Activated naive CD4-positive, alpha-beta T cell treated with anti-CD3 and anti-CD28 coated beads, Interleukin-2, amount 50 U/mL, for 24 hours (primary cell): ENCODE results near the gene ADAMTS8.
A peak's percentile ranks its signal among the peaks of the same experiment; 100 is the strongest.

Experiments
- H3K27ac Mint-ChIP-seq: one replicate; pipeline ENCODE4 v1.8.0; 2021; ENCODE audit warnings: mild to moderate bottlenecking, mixed read lengths
- H3K27me3 Mint-ChIP-seq: one replicate; pipeline ENCODE4 v1.8.0; 2021; ENCODE audit warnings: mixed read lengths
- H3K36me3 Mint-ChIP-seq: one replicate; pipeline ENCODE4 v1.8.0; 2021; ENCODE audit warnings: mixed read lengths
- H3K4me1 Mint-ChIP-seq: one replicate; pipeline ENCODE4 v1.8.0; 2021; ENCODE audit warnings: mixed read lengths
- H3K4me3 Mint-ChIP-seq: one replicate; pipeline ENCODE4 v1.8.0; 2021; ENCODE audit warnings: mild to moderate bottlenecking, mixed read lengths
- H3K9me3 Mint-ChIP-seq: one replicate; pipeline ENCODE4 v1.8.0; 2021; ENCODE audit warnings: mixed read lengths

The ADAMTS8 gene

DNA sequence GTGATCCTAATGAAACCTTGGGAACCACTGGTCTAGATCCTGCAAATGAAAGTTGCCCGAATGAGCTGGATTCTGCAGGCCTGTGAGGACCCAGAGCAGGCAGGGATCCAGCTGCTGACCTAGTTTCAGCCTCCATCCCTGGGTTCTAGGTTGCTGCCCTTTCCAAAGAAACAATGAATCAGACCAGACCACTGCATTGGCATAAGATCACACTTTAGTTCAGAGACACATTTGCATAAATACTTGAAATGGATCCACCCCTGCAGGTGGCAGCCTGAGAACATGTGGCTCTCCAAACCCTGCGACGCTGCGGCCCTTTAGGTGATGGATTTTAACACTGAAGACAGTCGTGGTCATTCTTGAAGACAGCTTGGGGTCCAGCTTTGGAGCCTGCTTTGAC, 23.7 kb downstream of the ADAMTS8 start:
- no peak overlapping the region for H3K27ac Mint-ChIP-seq
- no peak overlapping the region for H3K4me3 Mint-ChIP-seq
- H3K9me3 Mint-ChIP-seq = no peaks in the 10 kb centered on the region
- H3K4me1 Mint-ChIP-seq = peaks cover 14% of the 10 kb centered on the region
- H3K27me3 Mint-ChIP-seq = peaks cover 2% of the 10 kb centered on the region
- H3K36me3 Mint-ChIP-seq = no peaks in the 10 kb centered on the region

DNA sequence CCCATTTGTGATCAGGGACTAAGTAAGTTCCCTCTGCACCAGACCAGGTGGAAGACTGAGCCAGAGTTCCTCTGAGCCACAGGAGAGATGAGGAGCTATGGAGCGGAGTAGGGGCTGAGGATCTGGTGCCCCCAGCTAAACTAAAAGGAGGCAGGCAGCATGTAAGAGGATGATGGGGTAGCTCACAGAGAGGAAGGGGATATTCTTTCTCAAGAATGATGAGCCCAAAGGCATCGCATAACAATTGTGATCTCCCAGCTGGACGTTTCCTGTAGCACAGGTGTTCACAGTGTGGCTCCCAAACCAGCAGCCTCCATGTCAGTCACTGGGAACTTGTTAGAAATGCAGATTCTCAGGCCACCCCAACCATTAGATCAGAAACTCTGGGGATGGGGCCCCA, 24.4 kb downstream of the ADAMTS8 start:
- H3K36me3 Mint-ChIP-seq = no peaks in the 10 kb centered on the region
- peaks cover 14% of the 10 kb centered on the region for H3K4me1 Mint-ChIP-seq
- peaks cover 2% of the 10 kb centered on the region for H3K27me3 Mint-ChIP-seq
- H3K4me3 Mint-ChIP-seq = no peak overlapping the region
- H3K9me3 Mint-ChIP-seq = no peaks in the 10 kb centered on the region
- no peak overlapping the region for H3K27ac Mint-ChIP-seq

DNA sequence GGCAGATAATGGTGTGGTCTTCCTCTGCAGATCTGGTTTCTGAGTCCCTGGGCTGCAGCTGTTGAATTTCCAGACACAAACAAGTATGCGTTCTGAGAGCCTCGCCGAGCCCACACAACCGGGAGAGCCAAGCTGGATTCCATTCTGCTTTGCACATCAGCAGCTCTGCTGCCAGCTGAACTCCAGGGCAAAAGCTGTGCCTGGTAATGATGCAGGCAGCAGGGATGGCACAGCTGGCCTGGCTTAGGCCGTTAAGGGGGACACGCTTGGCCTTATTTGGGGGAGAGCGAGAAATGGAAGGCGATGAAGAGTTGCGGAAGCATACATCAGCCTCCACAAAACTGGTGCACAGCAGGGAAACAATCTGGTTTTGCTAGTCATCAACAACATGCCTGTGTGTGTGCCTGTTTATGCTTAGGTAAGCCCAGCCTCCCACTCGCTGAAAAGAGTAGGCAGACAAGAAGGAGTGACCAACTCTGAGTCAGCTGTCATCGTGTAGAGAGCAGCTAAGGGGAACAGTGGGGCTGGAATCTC, 25.1 kb downstream of the ADAMTS8 start:
- H3K4me1 Mint-ChIP-seq = peaks cover 14% of the 10 kb centered on the region
- no peaks in the 10 kb centered on the region for H3K36me3 Mint-ChIP-seq
- no peak overlapping the region for H3K4me3 Mint-ChIP-seq
- H3K27ac Mint-ChIP-seq = no peak overlapping the region
- H3K9me3 Mint-ChIP-seq = no peaks in the 10 kb centered on the region
- H3K27me3 Mint-ChIP-seq = peaks cover 2% of the 10 kb centered on the region

DNA sequence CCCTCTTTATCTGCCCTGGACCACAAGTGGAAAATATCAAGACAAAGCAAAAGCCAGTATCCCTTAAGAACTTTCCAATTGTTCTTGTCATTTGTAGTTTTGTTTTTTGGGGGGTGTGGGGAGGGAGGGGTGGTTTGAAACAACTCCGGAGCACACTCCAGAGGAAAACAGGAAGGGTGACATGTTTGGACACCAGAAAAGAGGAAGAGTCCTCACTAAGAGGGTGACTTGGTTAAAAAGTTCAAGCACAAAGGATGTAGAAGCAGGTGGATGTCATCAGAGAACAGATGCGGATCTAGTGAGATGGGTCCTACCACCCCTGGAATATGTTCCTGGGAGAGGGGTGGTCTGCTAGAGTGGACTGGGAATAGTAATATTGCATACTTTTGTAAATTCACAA, 25.8 kb downstream of the ADAMTS8 start:
- Mint-ChIP-seq H3K36me3 (no peaks in the 10 kb centered on the region), H3K27me3 (peaks cover 2% of the 10 kb centered on the region)

DNA sequence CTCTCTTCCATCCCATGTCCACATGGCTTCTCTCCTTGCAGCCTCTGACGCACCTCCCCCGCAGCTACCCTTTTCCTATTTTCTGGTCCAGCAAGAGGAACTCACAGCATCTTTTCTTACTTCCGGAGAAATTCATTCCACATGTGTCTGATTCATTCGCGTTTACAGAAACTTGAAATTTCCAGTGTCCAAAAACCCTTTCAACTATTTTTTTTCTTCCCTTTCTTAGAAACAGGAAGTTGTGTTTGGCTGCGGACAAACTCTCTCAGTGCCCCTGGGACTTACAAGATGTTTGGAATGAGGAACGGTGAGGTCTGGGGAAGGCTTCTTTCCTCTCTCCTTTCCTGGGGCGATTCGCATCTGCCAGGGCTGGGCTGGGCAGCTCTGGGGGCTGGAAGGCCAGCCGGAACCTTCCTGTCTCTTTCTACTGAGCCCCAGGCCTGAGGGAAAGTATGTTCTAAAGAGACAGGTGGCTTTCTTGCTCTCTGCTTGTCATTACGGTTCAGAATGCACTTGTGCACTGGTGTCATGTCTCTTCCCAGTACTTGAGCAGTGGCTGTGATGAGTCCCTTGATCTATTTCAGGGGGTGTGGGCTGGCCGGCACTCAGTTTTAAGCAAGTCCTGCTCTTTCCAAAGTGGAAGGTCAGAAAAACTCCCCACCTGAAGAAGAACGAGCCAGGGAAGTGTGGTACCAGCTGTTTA, 27.5 kb downstream of the ADAMTS8 start:
- H3K27ac Mint-ChIP-seq = no peak overlapping the region
- H3K36me3 Mint-ChIP-seq = no peaks in the 10 kb centered on the region
- H3K9me3 Mint-ChIP-seq = no peaks in the 10 kb centered on the region
- no peak overlapping the region for H3K4me3 Mint-ChIP-seq
- H3K27me3 Mint-ChIP-seq = peaks cover 2% of the 10 kb centered on the region
- peaks cover 14% of the 10 kb centered on the region for H3K4me1 Mint-ChIP-seq

More for the DNA sequence above, 25.8 kb downstream of the ADAMTS8 start:
- H3K4me1 Mint-ChIP-seq = peaks cover 14% of the 10 kb centered on the region
- H3K27ac Mint-ChIP-seq = no peak overlapping the region
- H3K4me3 Mint-ChIP-seq = no peak overlapping the region
- H3K9me3 Mint-ChIP-seq = no peaks in the 10 kb centered on the region

GRCh38 chr11:130399196-130399595, 29.2 kb downstream of the ADAMTS8 start:
- H3K9me3 Mint-ChIP-seq = no peaks in the 10 kb centered on the region
- H3K27ac Mint-ChIP-seq = no peak overlapping the region
- peaks cover 14% of the 10 kb centered on the region for H3K4me1 Mint-ChIP-seq
- no peak overlapping the region for H3K4me3 Mint-ChIP-seq
- H3K27me3 Mint-ChIP-seq = peaks cover 2% of the 10 kb centered on the region
- no peaks in the 10 kb centered on the region for H3K36me3 Mint-ChIP-seq

- Mint-ChIP-seq H3K36me3 (no peaks in the 10 kb centered on the region), H3K4me3 (no peak overlapping the region), H3K27me3 (peaks cover 2% of the 10 kb centered on the region), H3K9me3 (no peaks in the 10 kb centered on the region), H3K27ac (no peak overlapping the region), H3K4me1 (peaks cover 14% of the 10 kb centered on the region)
Observed at GRCh38 chr11:130397780-130398179, 30.6 kb downstream of the ADAMTS8 start.

DNA sequence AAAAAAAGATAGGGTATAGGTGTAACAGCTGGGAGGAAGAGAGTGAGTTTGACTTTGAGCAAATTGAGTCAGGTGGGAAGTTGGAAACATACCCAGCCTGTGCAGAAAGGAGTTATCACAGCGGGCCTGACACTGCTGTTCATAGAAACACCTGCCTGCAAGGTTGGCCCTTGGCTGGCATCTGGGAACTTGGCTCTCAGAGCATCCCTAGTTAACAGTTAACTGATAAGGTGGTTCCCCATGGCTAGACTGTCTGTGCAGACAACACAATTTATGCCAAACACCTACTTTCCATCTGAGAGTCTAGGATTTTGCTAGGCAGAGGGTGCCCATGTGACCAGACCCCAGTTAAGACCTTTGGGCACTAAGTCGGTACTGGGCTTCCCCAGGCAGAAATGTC, 31.4 kb downstream of the ADAMTS8 start:
- Mint-ChIP-seq H3K36me3 (no peaks in the 10 kb centered on the region), H3K9me3 (no peaks in the 10 kb centered on the region), H3K4me3 (no peak overlapping the region), H3K4me1 (peaks cover 16% of the 10 kb centered on the region), H3K27ac (no peak overlapping the region), H3K27me3 (peaks cover 2% of the 10 kb centered on the region)

DNA sequence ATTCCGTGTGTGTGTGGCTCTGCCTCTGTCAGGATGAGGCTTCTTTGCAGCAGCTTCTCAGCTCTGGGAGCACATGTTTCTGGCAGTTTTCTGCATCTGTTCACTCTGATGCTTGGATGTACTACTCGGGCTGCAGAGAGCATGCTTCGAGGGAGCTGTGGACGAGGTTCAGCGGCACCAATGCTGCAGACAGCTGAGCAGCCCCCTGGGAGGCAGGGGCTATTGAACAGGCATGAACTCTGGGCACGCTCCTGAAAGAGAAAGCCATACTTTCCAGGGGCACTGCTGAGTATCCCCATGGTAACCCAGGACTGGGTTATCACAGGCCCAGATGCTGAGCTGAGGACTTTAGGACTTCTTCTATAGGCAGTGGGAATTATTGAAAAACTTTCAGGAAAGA, 33.8 kb downstream of the ADAMTS8 start:
- Mint-ChIP-seq H3K9me3 (no peaks in the 10 kb centered on the region), H3K4me1 (peaks cover 7% of the 10 kb centered on the region), H3K27ac (no peak overlapping the region), H3K27me3 (no peaks in the 10 kb centered on the region), H3K36me3 (no peaks in the 10 kb centered on the region), H3K4me3 (no peak overlapping the region)

DNA sequence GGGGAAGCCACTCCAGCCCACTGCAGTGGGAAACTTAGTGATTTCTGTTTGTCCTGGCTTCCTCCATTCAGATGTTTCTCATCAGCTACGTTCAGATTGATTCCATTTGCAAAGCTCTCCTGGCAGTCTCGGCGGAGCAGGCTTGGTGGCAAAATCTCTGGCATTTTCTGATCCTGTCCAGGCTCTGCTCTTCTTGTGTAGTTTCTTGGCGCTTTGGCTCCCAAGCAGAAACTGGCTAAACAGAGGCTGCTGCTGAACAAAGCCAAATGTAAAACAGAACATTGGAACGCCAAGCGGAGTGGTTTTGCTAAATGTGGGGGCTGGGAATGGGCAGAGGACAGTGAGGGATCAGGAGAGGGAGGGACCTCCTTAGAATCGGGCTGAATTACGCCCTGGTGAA, 36.7 kb downstream of the ADAMTS8 start:
- H3K27ac Mint-ChIP-seq = no peak overlapping the region
- H3K9me3 Mint-ChIP-seq = no peaks in the 10 kb centered on the region
- H3K4me3 Mint-ChIP-seq = no peak overlapping the region

DNA sequence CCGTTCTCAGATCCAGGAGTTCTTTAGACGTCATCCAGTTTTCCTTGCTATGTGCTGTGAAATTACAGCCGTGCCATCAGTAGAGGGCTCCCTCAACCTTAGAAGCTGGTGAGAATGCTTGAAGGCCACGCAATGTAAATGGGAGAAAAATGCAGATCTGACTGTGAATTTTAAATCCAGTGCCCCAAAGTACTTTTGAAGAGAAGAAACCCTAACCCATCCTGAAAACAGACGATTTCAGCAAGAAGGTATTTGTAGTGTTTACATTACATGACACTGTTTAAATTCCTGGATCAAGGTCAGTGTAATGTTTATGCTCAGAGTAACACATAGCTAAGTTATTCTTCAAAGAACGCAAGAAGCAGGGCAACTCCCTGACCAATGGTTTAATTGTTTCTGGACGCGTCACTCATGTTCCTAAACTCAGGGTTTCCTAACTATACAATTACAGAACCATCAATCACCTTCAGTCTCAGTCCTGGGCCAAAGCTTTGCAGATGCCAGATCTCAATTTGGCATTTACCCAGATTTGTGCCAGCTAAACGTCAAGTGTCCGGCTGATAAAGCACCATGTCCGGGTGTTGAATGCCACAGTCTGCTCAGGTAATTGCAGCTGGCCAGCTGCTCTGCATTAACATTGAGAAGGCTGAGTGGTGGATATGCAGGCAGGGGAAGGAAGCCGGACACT, 38.2 kb downstream of the ADAMTS8 start:
- Mint-ChIP-seq H3K9me3 (no peaks in the 10 kb centered on the region), H3K4me3 (no peak overlapping the region), H3K4me1 (peaks cover 23% of the 10 kb centered on the region), H3K36me3 (no peaks in the 10 kb centered on the region), H3K27ac (no peak overlapping the region), H3K27me3 (no peaks in the 10 kb centered on the region)

More for the DNA sequence above, 36.7 kb downstream of the ADAMTS8 start:
- peaks cover 23% of the 10 kb centered on the region for H3K4me1 Mint-ChIP-seq
- H3K36me3 Mint-ChIP-seq = no peaks in the 10 kb centered on the region
- no peaks in the 10 kb centered on the region for H3K27me3 Mint-ChIP-seq

DNA sequence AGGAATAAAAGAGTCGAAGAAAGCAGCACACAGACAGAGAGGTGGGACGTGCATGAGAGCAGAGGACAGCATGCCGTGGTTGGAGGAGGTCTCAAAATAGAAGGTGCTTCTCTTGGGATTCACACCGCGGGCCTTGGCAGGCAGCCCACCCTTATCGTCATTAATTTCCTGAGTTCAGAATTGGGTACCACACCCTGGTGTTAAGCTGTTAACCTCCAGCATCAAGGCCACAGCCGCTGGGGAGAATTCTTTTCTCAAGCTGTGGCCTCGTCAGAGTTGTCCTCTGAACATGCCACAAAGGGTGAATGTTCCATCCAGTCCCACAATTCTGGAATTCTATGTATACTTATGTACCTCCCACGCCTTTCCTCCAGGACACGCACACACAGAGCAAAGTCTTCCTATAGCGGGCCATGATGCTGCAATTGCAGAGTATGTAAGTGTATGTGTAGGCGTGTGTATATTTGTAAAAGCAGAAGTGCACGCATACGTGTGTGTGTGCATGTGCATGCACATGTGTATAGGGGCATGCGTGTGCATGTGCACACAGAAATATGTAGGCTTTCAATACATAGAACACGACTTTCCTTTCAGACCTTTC, 39.0 kb downstream of the ADAMTS8 start:
- Mint-ChIP-seq H3K4me3 (peak overlapping the region; percentile 85), H3K27ac (peak overlapping the region; percentile 11), H3K9me3 (no peaks in the 10 kb centered on the region), H3K27me3 (no peaks in the 10 kb centered on the region), H3K36me3 (no peaks in the 10 kb centered on the region), H3K4me1 (peaks cover 23% of the 10 kb centered on the region)

DNA sequence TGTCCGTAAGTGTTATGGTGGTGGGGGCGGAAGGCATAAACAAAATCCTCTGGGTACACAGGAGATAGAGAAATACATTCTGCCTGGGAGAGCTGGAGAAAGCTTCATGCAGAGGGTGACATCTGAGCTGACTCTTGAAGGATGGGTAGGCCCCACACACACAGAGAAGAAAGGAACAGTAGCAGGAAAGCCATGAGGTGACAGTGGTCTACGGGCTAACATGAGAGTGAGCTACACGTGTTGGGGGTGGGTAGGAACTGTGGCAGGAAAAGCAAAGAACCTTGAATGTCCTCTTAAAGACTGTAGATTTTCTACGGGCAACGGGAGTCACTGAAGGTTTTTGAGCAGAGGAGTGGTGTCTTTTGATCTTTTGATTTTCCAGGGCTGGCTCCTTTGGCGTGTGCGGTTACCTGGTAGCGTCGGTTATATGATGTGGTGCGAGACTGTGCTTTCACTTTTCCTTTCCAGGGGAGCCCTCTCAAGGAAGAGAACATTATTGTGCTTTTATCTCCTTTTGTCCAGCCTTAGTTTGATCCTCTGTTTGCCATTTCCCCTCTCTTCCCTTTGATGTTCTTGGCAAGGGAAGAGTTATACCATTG, 39.7 kb downstream of the ADAMTS8 start:
- peaks cover 23% of the 10 kb centered on the region for H3K4me1 Mint-ChIP-seq
- peak overlapping the region; percentile 85 for H3K4me3 Mint-ChIP-seq
- H3K9me3 Mint-ChIP-seq = no peaks in the 10 kb centered on the region
- H3K27ac Mint-ChIP-seq = peak overlapping the region; percentile 59
- no peaks in the 10 kb centered on the region for H3K36me3 Mint-ChIP-seq
- H3K27me3 Mint-ChIP-seq = no peaks in the 10 kb centered on the region

GRCh38 chr11:130386056-130386455, 42.4 kb downstream of the ADAMTS8 start:
- H3K36me3 Mint-ChIP-seq = no peaks in the 10 kb centered on the region
- no peak overlapping the region for H3K4me3 Mint-ChIP-seq

GRCh38 chr11:130383344-130384211, 44.8 kb downstream of the ADAMTS8 start:
- H3K9me3 Mint-ChIP-seq = no peaks in the 10 kb centered on the region
- H3K4me3 Mint-ChIP-seq = no peak overlapping the region
- H3K36me3 Mint-ChIP-seq = no peaks in the 10 kb centered on the region
- peaks cover 6% of the 10 kb centered on the region for H3K4me1 Mint-ChIP-seq
- H3K27me3 Mint-ChIP-seq = no peaks in the 10 kb centered on the region
- H3K27ac Mint-ChIP-seq = no peak overlapping the region

More at GRCh38 chr11:130386056-130386455, 42.4 kb downstream of the ADAMTS8 start:
- Mint-ChIP-seq H3K27ac (no peak overlapping the region), H3K4me1 (peaks cover 20% of the 10 kb centered on the region), H3K27me3 (no peaks in the 10 kb centered on the region), H3K9me3 (no peaks in the 10 kb centered on the region)
